ENCODE measurements around the gene MAST2.

MAST2 gene

GRCh38 chr1:45983967-45984366 lies 180.6 kb downstream of the MAST2 start:
- DNase-seq, result no peak

GRCh38 chr1:45987204-45987603 lies 183.8 kb downstream of the MAST2 start:
- DNase-seq, result no peak

GRCh38 chr1:45989249-45989648 lies 185.8 kb downstream of the MAST2 start:
- no peak for DNase-seq

- no peak for DNase-seq
These were observed 191.0 kb downstream of the MAST2 start for GRCh38 chr1:45994423-45994822.

GRCh38 chr1:45995298-45995697 lies 191.9 kb downstream of the MAST2 start:
- DNase-seq, result no peak

- DNase-seq, result no peak
These were observed 194.7 kb downstream of the MAST2 start for GRCh38 chr1:45998020-45998617.

- DNase-seq, result no peak
These were observed 196.1 kb downstream of the MAST2 start for GRCh38 chr1:45999507-45999906.

GRCh38 chr1:46001081-46001785 lies 197.8 kb downstream of the MAST2 start:
- no peak for DNase-seq

- DNase-seq, result no peak
These were observed 199.2 kb downstream of the MAST2 start for GRCh38 chr1:46002551-46003150.

- DNase-seq, result no peak
These were observed 199.9 kb downstream of the MAST2 start for GRCh38 chr1:46003315-46003714.

- DNase-seq, result no peak
These were observed 201.1 kb downstream of the MAST2 start for GRCh38 chr1:46004492-46004891.

- no peak for DNase-seq
These were observed 202.2 kb downstream of the MAST2 start for GRCh38 chr1:46005594-46005993.

GRCh38 chr1:46008585-46008984 lies 205.2 kb downstream of the MAST2 start:
- no peak for DNase-seq

GRCh38 chr1:46010611-46011010 lies 207.2 kb downstream of the MAST2 start:
- no peak for DNase-seq

GRCh38 chr1:46011121-46011695 lies 207.8 kb downstream of the MAST2 start:
- no peak for DNase-seq

GRCh38 chr1:46012236-46012635 lies 208.8 kb downstream of the MAST2 start:
- DNase-seq, result no peak

- no peak for DNase-seq
These were observed 210.2 kb downstream of the MAST2 start for GRCh38 chr1:46013581-46013980.

GRCh38 chr1:46017876-46018503 lies 214.6 kb downstream of the MAST2 start:
- DNase-seq, result no peak

- DNase-seq, result no peak
These were observed 215.9 kb downstream of the MAST2 start for GRCh38 chr1:46019348-46019747.

- DNase-seq, result no peak
These were observed 216.6 kb downstream of the MAST2 start for GRCh38 chr1:46020010-46020409.

- no peak for DNase-seq
These were observed 217.9 kb downstream of the MAST2 start for GRCh38 chr1:46021046-46021996.

- DNase-seq, result no peak
These were observed 223.1 kb downstream of the MAST2 start for GRCh38 chr1:46026531-46026930.

Data from right kidney (tissue), 1 donor.